Renal pelvis (tissue), 4 donors: Measurements from ENCODE around the gene FMO1. TPM values are rescaled to one million over a fixed set of nuclear protein-coding genes. Genes with fewer than 3 reads are reported as not detected.

Experiments
- DNase-seq: peaks from one replicate; pipeline ENCODE4 v3.0.0-alpha.2; 2013
- polyA plus RNA-seq, 3 donors: library from polyadenylated mRNA; unstranded; fragments of 120-200 nt; gene quantifications; one replicate each; pipeline ENCODE4 v1.2.1, GENCODE V29; 2013; ENCODE audit not compliant: insufficient read length in 3 of 3

Gene FMO1
- polyA plus RNA-seq, 3 donors = 184 to 225 (median 199) TPM

- no peak for DNase-seq
Measured at GRCh38 chr1:171334024-171334640, 85.8 kb downstream of the FMO1 start.

Other genes with a start within 250 kb of the FMO1 start
- gene FMO3, start 157.6 kb upstream of the FMO1 start, polyA plus RNA-seq = under 1 TPM in 2 of 3 donors, not detected in 1; 0.14 to 0.18 TPM
- gene FMO2, start 63.2 kb upstream of the FMO1 start, polyA plus RNA-seq = 1 to 10 TPM in 1 of 3 donors, under 1 TPM in 2; 0.70 to 1.9 (median 0.90) TPM
- 10 to 100 TPM; 12.3 to 26.0 (median 15.1) TPM for gene FMO4, start 65.7 kb downstream of the FMO1 start, polyA plus RNA-seq
- 100 to 1,000 TPM; 125 to 147 (median 135) TPM for gene PRRC2C, start 237.0 kb downstream of the FMO1 start, polyA plus RNA-seq